Measurements from ENCODE around the gene LRMDA.
A peak's percentile ranks its signal among the peaks of the same experiment; 100 is the strongest.

LRMDA gene

GRCh38 chr10:75987616-75988015 lies 556.2 kb downstream of the LRMDA start:
- H3K4me3 Mint-ChIP-seq = no peak overlapping the region
- H3K27ac Mint-ChIP-seq = no peak overlapping the region
- H3K4me1 Mint-ChIP-seq = peaks cover 58% of the 10 kb centered on the region
- H3K36me3 Mint-ChIP-seq (ENCODE audit: low read depth) = no peaks in the 10 kb centered on the region
- no peaks in the 10 kb centered on the region for H3K9me3 Mint-ChIP-seq
- DNase-seq = no peak
- peaks cover under 1% of the 10 kb centered on the region for H3K27me3 Mint-ChIP-seq (ENCODE audit: low read depth, poor library complexity)
- TF ChIP-seq CTCF (IDR thresholded peaks at IDR 0.05) = no peak

GRCh38 chr10:75994357-75995040 lies 563.1 kb downstream of the LRMDA start:
- H3K4me3 Mint-ChIP-seq = no peak overlapping the region
- H3K36me3 Mint-ChIP-seq (ENCODE audit: low read depth) = no peaks in the 10 kb centered on the region

GRCh38 chr10:75995041-75995430 lies 563.6 kb downstream of the LRMDA start:
- TF ChIP-seq CTCF (IDR thresholded peaks at IDR 0.05) = no peak
- DNase-seq = no peak
- Mint-ChIP-seq H3K4me1 (peaks cover 30% of the 10 kb centered on the region), H3K4me3 (no peak overlapping the region), H3K27ac (no peak overlapping the region), H3K36me3 (ENCODE audit: low read depth) (no peaks in the 10 kb centered on the region), H3K9me3 (no peaks in the 10 kb centered on the region), H3K27me3 (ENCODE audit: low read depth, poor library complexity) (peaks cover 3% of the 10 kb centered on the region)

More at GRCh38 chr10:75994357-75995040, 563.1 kb downstream of the LRMDA start:
- no peaks in the 10 kb centered on the region for H3K9me3 Mint-ChIP-seq
- no peak for DNase-seq
- peak overlapping the region; percentile 18 for H3K27ac Mint-ChIP-seq
- peaks cover 3% of the 10 kb centered on the region for H3K27me3 Mint-ChIP-seq (ENCODE audit: low read depth, poor library complexity)
- peaks cover 28% of the 10 kb centered on the region for H3K4me1 Mint-ChIP-seq
- TF ChIP-seq CTCF (IDR thresholded peaks at IDR 0.05) = no peak

- DNase-seq = no peak
- H3K9me3 Mint-ChIP-seq = no peaks in the 10 kb centered on the region
- H3K4me1 Mint-ChIP-seq = peaks cover 37% of the 10 kb centered on the region
- H3K36me3 Mint-ChIP-seq (ENCODE audit: low read depth) = no peaks in the 10 kb centered on the region
- H3K27me3 Mint-ChIP-seq (ENCODE audit: low read depth, poor library complexity) = peaks cover 3% of the 10 kb centered on the region
- H3K4me3 Mint-ChIP-seq = no peak overlapping the region
- TF ChIP-seq CTCF (IDR thresholded peaks at IDR 0.05) = no peak
- no peak overlapping the region for H3K27ac Mint-ChIP-seq
Measured at GRCh38 chr10:75995720-75996119, 564.3 kb downstream of the LRMDA start.

GRCh38 chr10:75999001-75999400 lies 567.6 kb downstream of the LRMDA start:
- Mint-ChIP-seq H3K27me3 (ENCODE audit: low read depth, poor library complexity) (peaks cover under 1% of the 10 kb centered on the region), H3K4me1 (peaks cover 44% of the 10 kb centered on the region), H3K36me3 (ENCODE audit: low read depth) (no peaks in the 10 kb centered on the region), H3K4me3 (no peak overlapping the region), H3K9me3 (no peaks in the 10 kb centered on the region), H3K27ac (no peak overlapping the region)
- TF ChIP-seq CTCF (IDR thresholded peaks at IDR 0.05) = no peak
- DNase-seq = no peak

All from nephron progenitor cell (in vitro differentiated cells).